IPS-18a (cell line): Measurements from ENCODE around the gene MAB21L4.

ENCODE experiments used
- H3K27ac ChIP-seq: one replicate; pipeline ENCODE4 v1.5.1; 2013; ENCODE audit warnings: low read length
- H3K27me3 ChIP-seq: one replicate; pipeline ENCODE4 v1.6.1; 2013; ENCODE audit warnings: mild to moderate bottlenecking, low read length; ENCODE audit not compliant: control insufficient read depth, insufficient read depth
- H3K36me3 ChIP-seq: one replicate; pipeline ENCODE4 v1.6.1; 2013; ENCODE audit warnings: low read depth, low read length; ENCODE audit not compliant: control insufficient read depth
- H3K4me1 ChIP-seq: one replicate; pipeline ENCODE4 v1.6.1; 2013; ENCODE audit warnings: low read depth, low read length; ENCODE audit not compliant: control insufficient read depth
- H3K4me3 ChIP-seq: one replicate; pipeline ENCODE4 v1.5.1; 2013; ENCODE audit warnings: low read length
- H3K9ac ChIP-seq: one replicate; pipeline ENCODE4 v1.6.1; 2013; ENCODE audit warnings: mild to moderate bottlenecking, low read length, moderate library complexity
- H3K9me3 ChIP-seq: one replicate; pipeline ENCODE4 v1.6.1; 2013; ENCODE audit warnings: low read depth, low read length; ENCODE audit not compliant: control insufficient read depth

The MAB21L4 gene

GRCh38 chr2:240921311-240921994, 25.5 kb upstream of the MAB21L4 start:
- no peak overlapping the region for H3K27ac ChIP-seq
- H3K36me3 ChIP-seq, result no peaks in the 10 kb centered on the region
- H3K27me3 ChIP-seq, result no peaks in the 10 kb centered on the region
- H3K9me3 ChIP-seq, result no peaks in the 10 kb centered on the region
- H3K9ac ChIP-seq, result no peak overlapping the region
- H3K4me1 ChIP-seq, result peaks cover 3% of the 10 kb centered on the region
- H3K4me3 ChIP-seq, result no peak overlapping the region

DNA sequence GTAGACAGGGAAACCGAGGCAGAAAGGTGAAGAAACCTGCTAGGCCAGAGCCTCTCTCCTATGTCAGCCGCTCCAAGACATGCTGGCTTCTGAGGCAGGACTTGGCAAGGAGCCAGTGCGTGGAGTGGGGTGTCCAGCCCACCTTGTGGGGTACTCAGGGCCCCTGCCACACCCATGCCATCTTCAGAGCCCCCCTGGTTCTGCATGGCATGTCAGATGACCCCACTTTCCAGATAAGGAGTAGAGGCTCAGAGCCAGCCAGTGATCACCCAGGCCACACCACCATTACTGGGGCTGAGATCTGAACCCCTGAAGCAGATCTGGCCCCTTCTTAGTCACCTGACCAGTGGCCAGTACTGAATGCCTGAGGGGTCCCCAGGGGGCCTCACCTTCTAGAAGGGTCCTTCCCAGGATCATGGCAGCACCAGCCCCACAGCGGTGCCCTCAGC, 24.9 kb upstream of the MAB21L4 start:
- no peak overlapping the region for H3K4me3 ChIP-seq
- no peak overlapping the region for H3K27ac ChIP-seq
- no peaks in the 10 kb centered on the region for H3K9me3 ChIP-seq
- H3K36me3 ChIP-seq, result no peaks in the 10 kb centered on the region
- peaks cover 3% of the 10 kb centered on the region for H3K27me3 ChIP-seq
- H3K9ac ChIP-seq, result no peak overlapping the region
- H3K4me1 ChIP-seq, result peaks cover 3% of the 10 kb centered on the region

DNA sequence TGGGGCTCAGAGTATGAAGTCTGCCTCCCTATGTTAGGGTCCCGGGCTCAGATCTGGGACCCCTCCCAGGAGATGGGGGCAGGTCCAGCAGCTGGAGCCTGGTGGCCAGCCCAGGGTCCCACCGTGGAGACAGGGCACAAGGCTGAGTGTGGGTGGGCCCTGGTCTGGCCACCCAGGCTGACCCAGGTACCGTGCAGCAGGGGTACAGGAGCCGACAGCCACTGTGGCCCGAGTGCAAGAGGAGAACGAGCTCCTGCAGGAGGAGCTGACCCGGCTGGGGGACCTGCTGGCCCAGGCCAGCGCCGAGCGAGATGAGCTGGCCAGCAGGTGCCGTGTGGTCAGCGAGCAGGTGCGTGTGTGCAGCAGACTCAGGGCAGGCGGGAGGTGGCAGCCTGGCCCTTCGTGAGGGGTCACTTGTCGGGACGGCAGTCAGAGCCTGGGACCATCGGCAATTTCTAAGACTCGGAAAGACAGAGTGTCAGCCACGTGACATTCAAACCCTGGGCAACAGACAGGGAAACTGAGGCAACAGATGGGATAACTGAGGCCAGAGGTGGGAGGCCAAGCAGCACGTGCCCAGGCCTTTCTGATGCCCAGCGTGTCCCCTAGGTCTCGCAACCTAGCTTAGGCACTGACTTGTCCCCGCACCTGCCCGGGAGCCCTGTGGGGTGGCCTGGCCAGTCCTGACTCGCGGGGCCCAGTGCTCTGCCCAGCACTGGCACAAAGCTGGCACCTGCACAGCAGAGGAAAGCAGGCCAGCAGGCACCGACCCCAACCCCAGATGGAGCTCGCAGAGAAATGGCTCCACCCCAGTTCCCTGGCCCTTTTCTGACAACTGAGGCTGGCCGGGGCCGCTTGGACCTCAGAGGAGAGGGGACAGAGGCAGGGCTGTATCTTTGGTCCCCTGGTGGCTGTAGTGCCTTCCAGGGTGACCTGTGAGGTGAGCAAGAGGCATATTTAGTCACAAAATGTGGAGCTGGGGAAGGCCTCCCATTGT, 24.1 kb upstream of the MAB21L4 start:
- H3K27ac ChIP-seq, result no peak overlapping the region

DNA sequence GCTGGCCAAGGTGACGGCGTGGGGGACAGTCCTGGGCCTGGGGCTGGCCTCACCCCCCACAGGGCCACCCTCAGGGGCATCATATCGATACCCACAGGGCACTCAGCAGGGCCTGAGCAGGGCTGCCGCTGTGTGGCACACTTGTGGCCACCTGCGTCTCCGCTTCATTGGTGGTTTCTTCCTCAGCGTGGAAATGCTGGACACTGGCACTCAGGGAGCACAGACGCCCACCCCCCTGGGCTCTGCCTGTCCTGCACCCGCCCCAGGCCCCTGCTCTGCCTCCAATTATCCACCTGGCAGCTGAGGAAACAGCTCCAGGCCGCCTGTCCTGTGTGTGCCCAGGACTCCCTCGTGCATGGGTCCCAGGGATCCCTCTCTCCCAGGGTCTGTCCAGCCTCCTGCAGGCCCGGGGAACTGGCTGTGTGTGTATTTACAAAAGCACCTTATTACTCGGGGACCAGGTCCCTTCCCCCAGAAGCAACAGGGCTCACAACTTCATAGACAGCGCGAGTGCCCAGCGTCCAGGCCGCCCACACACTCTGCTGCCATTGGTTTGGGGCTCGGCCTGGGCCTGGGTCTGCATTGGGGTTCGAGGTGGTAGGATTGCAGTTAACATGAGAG, 23.3 kb upstream of the MAB21L4 start:
- Histone ChIP-seq H3K4me3 (no peak overlapping the region), H3K27ac (no peak overlapping the region), H3K36me3 (no peaks in the 10 kb centered on the region), H3K9me3 (no peaks in the 10 kb centered on the region), H3K27me3 (peaks cover 13% of the 10 kb centered on the region), H3K9ac (no peak overlapping the region), H3K4me1 (peaks cover 3% of the 10 kb centered on the region)

More for the DNA sequence above, 24.1 kb upstream of the MAB21L4 start:
- H3K27me3 ChIP-seq, result peaks cover 10% of the 10 kb centered on the region
- H3K36me3 ChIP-seq, result no peaks in the 10 kb centered on the region
- H3K9me3 ChIP-seq, result no peaks in the 10 kb centered on the region
- no peak overlapping the region for H3K4me3 ChIP-seq
- H3K4me1 ChIP-seq, result peaks cover 3% of the 10 kb centered on the region
- H3K9ac ChIP-seq, result no peak overlapping the region

DNA sequence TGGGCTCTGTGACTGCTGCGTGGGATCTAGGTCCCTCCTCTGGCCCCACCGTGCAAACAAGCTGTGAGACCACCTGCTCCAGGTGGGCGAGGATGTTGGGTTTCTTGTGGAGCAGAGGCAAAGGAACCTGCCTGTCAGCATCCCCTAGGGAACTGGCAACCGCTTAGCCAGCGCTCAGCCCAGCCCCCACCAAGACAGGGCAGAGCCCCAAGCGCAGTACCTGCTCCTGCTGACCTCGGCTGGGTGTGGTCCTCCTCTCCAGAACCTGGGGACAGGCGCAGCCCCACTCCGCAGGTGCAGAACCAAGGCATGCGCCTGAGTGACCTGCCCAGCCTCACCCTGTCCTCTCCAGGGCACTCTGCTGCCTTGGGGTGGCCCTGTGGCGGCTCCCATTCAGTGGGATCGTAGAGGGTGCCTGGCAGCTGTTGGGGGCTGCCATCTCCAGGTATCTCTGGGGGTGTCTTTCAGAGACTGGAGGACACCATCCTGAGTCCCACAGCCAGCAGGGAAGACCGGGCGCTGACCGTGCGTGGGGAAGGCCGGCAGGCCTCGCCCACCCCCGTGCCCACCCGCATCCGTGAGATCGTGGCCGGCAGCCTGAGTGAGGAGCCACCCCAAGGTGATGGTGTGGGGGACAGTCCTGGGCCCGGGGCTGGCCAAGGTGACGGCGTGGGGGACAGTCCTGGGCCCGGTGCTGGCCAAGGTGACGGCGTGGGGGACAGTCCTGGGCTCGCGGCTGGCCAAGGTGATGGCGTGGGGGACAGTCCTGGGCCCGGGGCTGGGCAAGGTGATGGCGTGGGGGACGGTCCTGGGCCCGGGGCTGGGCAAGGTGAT, 22.5 kb upstream of the MAB21L4 start:
- H3K27ac ChIP-seq, result no peak overlapping the region
- H3K4me1 ChIP-seq, result peaks cover 3% of the 10 kb centered on the region
- H3K36me3 ChIP-seq, result no peaks in the 10 kb centered on the region
- no peaks in the 10 kb centered on the region for H3K9me3 ChIP-seq
- H3K27me3 ChIP-seq, result peaks cover 13% of the 10 kb centered on the region
- no peak overlapping the region for H3K4me3 ChIP-seq
- no peak overlapping the region for H3K9ac ChIP-seq

- Histone ChIP-seq H3K9ac (no peak overlapping the region), H3K9me3 (no peaks in the 10 kb centered on the region), H3K27ac (no peak overlapping the region), H3K4me3 (no peak overlapping the region), H3K36me3 (no peaks in the 10 kb centered on the region), H3K27me3 (peaks cover 13% of the 10 kb centered on the region), H3K4me1 (peaks cover 3% of the 10 kb centered on the region)
These were observed 21.8 kb upstream of the MAB21L4 start for GRCh38 chr2:240917684-240918257.

DNA sequence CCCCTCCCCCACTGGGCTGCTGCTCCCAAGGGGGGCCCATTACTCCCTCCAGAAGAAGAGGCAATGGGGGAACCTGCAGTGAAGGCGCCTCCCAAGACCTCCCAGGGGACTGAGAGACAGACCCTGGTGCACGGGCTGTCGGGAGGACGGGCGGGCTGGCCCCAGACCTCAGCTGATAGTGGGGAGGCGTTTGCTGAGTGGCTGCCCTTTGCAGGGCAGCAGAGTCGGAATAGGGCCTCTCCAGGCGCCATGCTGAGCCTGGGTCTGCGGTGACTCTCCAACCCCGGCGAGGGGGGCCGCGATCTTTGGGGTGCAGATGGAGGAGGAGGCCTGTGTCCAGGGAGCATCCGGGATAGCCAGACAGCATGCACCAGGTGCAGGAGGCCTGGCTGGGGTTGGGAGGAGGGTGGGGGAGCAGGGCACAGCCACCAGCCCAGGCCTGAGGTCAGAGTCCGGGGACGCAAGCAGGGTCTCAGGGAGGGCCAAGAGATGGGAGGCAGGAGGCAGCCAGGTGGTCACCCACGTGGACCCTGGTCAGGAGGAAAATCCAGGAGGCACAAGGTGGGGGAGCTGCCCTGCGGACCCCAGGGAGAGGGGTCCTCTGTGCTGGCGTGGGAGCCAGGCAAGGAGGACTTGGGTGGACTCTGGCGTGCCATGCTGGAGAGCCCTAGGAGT, 21.2 kb upstream of the MAB21L4 start:
- no peak overlapping the region for H3K9ac ChIP-seq
- H3K9me3 ChIP-seq, result no peaks in the 10 kb centered on the region
- H3K36me3 ChIP-seq, result no peaks in the 10 kb centered on the region
- no peak overlapping the region for H3K27ac ChIP-seq
- peaks cover 3% of the 10 kb centered on the region for H3K4me1 ChIP-seq
- peaks cover 13% of the 10 kb centered on the region for H3K27me3 ChIP-seq
- peak overlapping the region; percentile 39 for H3K4me3 ChIP-seq

DNA sequence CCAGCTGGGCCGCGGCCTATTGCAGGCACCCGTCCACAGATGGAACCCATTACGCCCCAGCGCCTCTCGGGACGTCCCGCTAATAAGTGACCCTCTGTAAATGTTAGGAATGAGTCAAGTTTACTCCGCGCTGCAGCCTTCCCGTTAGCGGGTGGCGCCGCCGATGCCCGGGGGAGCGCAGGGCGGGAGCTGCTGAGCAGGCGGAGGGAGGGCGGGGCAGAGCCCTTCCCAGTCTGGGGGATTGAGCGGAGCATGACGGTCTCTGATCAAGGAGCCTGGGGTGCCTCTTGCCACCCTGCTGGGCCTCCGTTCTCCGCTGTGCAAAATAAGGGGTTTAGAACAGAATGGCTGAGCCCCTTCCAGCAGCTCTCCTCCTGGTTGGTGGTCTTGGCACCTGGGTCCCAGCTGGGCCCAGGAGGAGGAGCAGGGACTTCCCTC, 20.6 kb upstream of the MAB21L4 start:
- Histone ChIP-seq H3K4me3 (peak overlapping the region; percentile 39), H3K27me3 (peaks cover 13% of the 10 kb centered on the region), H3K4me1 (peaks cover 3% of the 10 kb centered on the region)

GRCh38 chr2:240915526-240916341, 19.8 kb upstream of the MAB21L4 start:
- H3K9me3 ChIP-seq, result no peaks in the 10 kb centered on the region
- H3K9ac ChIP-seq, result no peak overlapping the region
- no peaks in the 10 kb centered on the region for H3K36me3 ChIP-seq
- peaks cover 13% of the 10 kb centered on the region for H3K27me3 ChIP-seq
- peaks cover 3% of the 10 kb centered on the region for H3K4me1 ChIP-seq
- peak overlapping the region; percentile 27 for H3K4me3 ChIP-seq
- H3K27ac ChIP-seq, result no peak overlapping the region

More for the DNA sequence above, 20.6 kb upstream of the MAB21L4 start:
- no peaks in the 10 kb centered on the region for H3K9me3 ChIP-seq
- H3K27ac ChIP-seq, result no peak overlapping the region
- no peak overlapping the region for H3K9ac ChIP-seq
- no peaks in the 10 kb centered on the region for H3K36me3 ChIP-seq
